HG02885 (cell line): ENCODE results near the gene CARMIL3.

Experiments
- ATAC-seq: cut with Tn5 transposase; IDR thresholded peaks from one replicate; pipeline ENCODE4 v1.9.1; 2021; ENCODE audit warnings: mild to moderate bottlenecking; ENCODE audit not compliant: unreplicated experiment, poor library complexity

CARMIL3 gene

GRCh38 chr14:24074625-24075484, 23.0 kb downstream of the CARMIL3 start:
- ATAC-seq = no peak

GRCh38 chr14:24075485-24076301, 23.9 kb downstream of the CARMIL3 start:
- ATAC-seq = no peak

DNA sequence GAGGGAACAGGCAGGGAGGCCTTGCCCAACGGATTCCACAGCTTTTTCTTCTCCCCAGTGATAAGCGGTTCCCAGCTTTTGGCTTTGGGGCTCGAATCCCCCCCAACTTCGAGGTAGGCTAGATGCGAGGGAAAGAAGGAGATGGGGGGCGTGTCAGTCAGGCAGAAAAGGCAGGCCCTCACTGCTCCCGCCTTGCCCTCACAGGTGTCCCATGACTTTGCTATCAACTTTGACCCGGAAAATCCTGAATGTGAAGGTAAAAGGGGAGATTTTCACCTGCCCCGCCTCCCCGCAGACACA, 24.4 kb downstream of the CARMIL3 start:
- ATAC-seq = no peak

GRCh38 chr14:24077086-24077485, 25.3 kb downstream of the CARMIL3 start:
- no peak for ATAC-seq

- ATAC-seq = no peak
Measured at GRCh38 chr14:24078146-24078545, 26.3 kb downstream of the CARMIL3 start.

DNA sequence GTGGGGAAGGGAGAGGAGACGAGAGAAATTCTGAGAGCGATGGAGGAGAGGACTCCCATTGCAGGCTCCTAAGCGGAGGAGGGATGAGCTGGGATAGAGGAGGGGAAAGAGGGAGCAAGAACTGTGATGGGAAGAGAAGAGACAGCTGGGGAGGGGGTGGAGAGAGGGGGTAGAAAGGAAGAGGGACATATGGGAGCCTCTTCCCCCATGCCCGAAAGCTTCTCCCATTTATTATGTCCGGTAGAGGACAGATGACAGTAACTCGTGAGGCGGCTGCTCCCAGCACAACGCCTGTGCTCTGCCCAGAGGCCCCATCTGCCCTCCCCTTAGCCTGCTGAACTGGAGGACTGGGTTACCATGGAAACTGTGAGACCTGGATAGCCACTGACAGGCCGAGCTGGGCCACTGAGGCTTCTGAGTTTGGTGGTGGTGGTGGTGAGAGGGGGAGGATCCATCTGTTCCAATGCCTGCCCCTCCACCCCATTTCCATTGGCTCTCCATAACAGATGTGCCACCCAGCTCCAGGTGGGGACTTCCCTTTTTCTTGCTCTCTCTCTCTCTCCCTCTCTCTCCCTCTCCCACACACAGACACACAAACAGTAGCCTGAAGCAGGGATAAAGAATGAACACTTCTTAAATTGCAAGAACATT, 27.8 kb downstream of the CARMIL3 start:
- ATAC-seq = no peak

DNA sequence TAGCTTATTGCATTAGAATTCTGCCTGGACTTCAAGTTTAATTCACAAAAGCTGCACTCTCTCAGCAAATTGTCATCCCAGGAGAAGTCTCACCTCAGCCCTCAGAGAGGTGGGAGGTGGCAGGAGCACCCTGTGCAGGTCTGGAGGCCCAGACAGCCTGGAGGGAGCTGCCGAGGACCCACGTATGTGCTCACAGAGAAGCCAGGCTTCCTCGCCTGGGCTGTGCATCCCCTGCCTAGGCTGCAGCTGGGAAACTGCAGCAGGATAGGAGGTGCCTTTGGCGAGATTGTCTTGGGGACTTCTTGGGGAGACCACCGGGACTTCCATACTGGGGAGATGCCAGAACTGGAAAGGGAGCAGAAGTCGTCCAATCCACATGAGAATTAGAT, 28.3 kb downstream of the CARMIL3 start:
- no peak for ATAC-seq

GRCh38 chr14:24080888-24081738, 29.3 kb downstream of the CARMIL3 start:
- peak; percentile 93 for ATAC-seq

DNA sequence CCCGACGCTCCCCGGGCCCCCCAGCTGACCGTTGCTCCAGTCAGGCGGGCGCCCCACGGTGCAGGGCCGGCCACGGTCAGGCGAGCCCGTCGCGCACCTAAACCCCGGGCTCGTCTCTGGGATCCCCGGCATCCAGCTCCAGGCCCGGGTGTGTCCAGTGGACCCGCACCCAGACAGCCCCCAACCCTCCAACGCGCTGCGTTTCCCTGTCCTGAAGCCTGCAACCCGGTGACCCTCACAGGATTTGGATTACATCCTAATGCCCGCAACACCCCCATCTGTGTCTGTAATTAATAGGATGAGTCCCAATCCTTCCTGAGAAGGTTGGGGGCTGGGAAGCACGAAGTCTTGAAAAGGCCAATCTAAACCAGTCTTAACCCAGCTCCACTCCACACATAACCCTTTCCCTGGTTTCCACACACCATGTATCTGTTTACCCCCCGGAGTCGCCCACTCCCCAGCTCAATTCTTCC, 30.0 kb downstream of the CARMIL3 start:
- no peak for ATAC-seq

DNA sequence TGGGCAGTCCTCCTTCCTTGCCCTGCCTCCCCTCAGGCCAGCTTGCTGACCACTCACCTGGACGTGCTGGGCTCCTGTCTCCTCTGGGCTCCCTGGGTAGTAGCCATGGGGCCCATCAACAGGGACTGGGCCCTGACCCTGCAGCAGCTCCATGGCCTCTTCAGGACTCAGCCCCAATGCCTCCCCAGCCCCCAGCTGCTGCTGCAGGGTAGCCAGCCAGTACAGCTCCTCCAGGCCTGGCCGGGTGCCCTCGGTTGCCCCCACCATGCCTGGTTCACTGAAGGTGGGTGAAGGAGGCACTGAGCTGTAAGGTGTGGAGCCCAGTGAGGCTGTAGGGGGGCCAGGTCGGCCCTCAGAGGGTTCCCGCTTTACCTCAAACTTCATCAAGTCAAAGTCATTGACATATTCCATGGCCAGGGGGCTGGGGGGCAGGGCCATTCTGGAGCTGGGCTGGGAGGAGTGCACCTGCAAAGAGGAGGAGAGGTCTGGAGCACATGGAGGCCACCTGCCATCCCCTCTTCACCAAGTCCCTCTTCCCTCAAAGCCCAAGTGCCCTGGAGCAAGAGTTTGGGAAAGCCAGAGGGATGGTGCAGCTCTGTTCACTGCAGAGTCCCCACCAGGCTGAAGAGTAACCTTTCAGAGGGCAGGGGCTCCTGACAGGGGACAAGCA, 30.7 kb downstream of the CARMIL3 start:
- ATAC-seq = no peak

DNA sequence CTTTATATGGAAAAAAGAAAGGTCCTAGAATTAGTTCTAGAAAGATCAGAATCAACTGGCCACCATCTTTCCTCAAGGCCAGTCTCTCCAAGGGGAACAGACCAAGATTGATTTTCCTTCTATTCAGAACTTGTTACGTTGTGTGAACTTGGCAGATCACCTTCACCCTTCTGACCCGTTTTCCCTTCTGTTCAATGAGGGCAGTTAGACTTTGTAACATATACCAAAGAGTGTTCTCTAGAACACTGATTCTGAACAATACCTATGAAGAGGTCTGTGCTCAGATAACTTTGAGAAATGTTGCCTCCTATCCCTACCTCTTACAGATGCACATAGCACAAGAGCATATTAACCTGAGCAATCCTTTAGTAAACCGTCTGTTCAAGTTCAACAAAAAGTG, 31.7 kb downstream of the CARMIL3 start:
- ATAC-seq = no peak

- no peak for ATAC-seq
Measured at GRCh38 chr14:24084440-24084839, 32.6 kb downstream of the CARMIL3 start.

GRCh38 chr14:24085215-24085614, 33.4 kb downstream of the CARMIL3 start:
- ATAC-seq = no peak

- ATAC-seq = no peak
Measured at GRCh38 chr14:24086193-24086955, 34.6 kb downstream of the CARMIL3 start.

DNA sequence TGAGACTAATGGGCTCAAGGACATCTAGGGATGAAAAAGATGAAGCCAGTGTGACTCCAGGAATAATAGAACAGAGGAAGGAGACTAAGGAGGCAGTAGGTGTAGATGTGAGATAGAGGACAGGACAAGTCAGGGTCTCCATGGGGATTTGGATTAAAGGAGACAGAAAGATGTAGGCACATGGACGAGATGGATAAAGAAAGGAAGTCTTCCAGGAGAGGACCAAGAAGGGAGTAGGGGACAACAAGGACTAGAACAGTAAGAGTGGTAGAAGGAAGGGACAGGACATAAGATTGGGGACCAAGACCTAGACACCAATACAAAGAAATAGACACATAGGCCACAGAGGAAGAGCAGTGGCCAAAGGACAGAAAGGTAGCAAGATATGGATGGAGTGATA, 35.2 kb downstream of the CARMIL3 start:
- ATAC-seq = no peak

DNA sequence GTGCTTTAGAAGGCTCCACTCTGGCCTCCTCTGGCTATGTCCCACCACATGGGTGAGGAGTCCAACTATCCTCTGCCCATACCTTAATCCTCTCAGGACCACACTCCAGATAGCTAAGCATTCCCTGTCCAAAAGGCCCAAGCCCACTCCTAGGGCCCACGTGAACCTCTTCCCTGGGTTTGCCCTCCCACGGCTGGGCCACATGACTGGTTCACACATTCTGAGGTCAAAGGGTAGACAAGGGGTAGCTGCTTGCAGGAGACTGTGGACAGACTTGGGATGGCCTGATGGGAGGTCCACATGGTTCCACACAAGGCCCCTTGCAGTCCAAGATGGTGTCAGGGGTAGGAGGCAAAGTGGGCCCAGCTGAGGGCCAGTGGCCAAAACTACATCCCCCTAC, 36.3 kb downstream of the CARMIL3 start:
- ATAC-seq = no peak

- ATAC-seq = no peak
Measured at GRCh38 chr14:24089890-24090289, 38.1 kb downstream of the CARMIL3 start.

GRCh38 chr14:24092110-24092504, 40.3 kb downstream of the CARMIL3 start:
- no peak for ATAC-seq
